Ishikawa (cell line): Measurements from ENCODE around the gene TMEM129.

ENCODE experiments used
- CEBPB ChIP-seq: IDR thresholded peaks from 2 replicates; pipeline ENCODE4 v1.6.1; 2012
- CREB1 ChIP-seq: IDR thresholded peaks from 2 replicates; pipeline ENCODE4 v1.6.1; 2012; ENCODE audit warnings: low read depth
- EGR1 ChIP-seq: IDR thresholded peaks from 2 replicates; pipeline ENCODE4 v1.6.1; 2012
- EP300 ChIP-seq: IDR thresholded peaks from 2 replicates; pipeline ENCODE4 v1.6.1; 2012; ENCODE audit warnings: borderline replicate concordance
- FOXM1 ChIP-seq: IDR thresholded peaks from 2 replicates; pipeline ENCODE4 v1.6.1; 2012; ENCODE audit warnings: low read depth, borderline replicate concordance
- RAD21 ChIP-seq: IDR thresholded peaks from 2 replicates; pipeline ENCODE4 v1.6.1; 2012; ENCODE audit warnings: low read depth
- TAF1 ChIP-seq: IDR thresholded peaks from 2 replicates; pipeline ENCODE4 v1.6.1; 2012; ENCODE audit warnings: low read depth, mild to moderate bottlenecking
- TEAD4 ChIP-seq: IDR thresholded peaks from 2 replicates; pipeline ENCODE4 v1.6.1; 2012
- YY1 ChIP-seq: IDR thresholded peaks from 2 replicates; pipeline ENCODE4 v1.6.1; 2012; ENCODE audit warnings: low read depth
- TF ChIP-seq, protein P1 (sequence below): IDR thresholded peaks from 2 replicates; pipeline ENCODE4 v1.6.1; 2012; ENCODE audit warnings: low read depth, mild to moderate bottlenecking
- TF ChIP-seq, protein P2 (sequence below): IDR thresholded peaks from 2 replicates; pipeline ENCODE4 v1.6.1; 2012

DNA sequence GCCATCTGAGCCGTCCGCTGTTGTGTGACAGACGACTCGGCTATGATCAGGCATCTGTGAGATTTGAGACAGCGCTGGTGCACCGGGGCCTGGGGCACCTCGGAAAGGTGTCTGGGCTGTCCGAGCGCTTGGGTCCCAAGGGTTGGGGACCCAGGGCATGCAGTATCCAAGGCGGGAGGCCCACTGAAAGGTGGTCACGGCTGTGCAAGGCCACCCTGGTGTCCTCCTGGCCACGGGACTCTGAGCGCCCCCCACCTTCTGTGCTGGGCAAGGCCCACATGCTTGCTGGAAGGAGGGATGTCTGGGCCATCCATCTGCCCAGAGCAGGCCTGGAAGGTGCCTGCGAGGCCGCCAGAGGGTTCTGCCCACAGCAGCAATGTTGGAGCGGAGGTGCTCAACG lies 20.1 kb upstream of the TMEM129 start:
- TF ChIP-seq EP300, result no peak
- TF ChIP-seq, protein P1, sequence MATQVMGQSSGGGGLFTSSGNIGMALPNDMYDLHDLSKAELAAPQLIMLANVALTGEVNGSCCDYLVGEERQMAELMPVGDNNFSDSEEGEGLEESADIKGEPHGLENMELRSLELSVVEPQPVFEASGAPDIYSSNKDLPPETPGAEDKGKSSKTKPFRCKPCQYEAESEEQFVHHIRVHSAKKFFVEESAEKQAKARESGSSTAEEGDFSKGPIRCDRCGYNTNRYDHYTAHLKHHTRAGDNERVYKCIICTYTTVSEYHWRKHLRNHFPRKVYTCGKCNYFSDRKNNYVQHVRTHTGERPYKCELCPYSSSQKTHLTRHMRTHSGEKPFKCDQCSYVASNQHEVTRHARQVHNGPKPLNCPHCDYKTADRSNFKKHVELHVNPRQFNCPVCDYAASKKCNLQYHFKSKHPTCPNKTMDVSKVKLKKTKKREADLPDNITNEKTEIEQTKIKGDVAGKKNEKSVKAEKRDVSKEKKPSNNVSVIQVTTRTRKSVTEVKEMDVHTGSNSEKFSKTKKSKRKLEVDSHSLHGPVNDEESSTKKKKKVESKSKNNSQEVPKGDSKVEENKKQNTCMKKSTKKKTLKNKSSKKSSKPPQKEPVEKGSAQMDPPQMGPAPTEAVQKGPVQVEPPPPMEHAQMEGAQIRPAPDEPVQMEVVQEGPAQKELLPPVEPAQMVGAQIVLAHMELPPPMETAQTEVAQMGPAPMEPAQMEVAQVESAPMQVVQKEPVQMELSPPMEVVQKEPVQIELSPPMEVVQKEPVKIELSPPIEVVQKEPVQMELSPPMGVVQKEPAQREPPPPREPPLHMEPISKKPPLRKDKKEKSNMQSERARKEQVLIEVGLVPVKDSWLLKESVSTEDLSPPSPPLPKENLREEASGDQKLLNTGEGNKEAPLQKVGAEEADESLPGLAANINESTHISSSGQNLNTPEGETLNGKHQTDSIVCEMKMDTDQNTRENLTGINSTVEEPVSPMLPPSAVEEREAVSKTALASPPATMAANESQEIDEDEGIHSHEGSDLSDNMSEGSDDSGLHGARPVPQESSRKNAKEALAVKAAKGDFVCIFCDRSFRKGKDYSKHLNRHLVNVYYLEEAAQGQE, result no peak
- TF ChIP-seq FOXM1, result no peak
- no peak for TF ChIP-seq TEAD4
- TF ChIP-seq EGR1, result no peak
- TF ChIP-seq RAD21, result no peak
- TF ChIP-seq CEBPB, result no peak
- no peak for TF ChIP-seq TAF1
- no peak for TF ChIP-seq YY1
- no peak for TF ChIP-seq CREB1
- TF ChIP-seq, protein P2, sequence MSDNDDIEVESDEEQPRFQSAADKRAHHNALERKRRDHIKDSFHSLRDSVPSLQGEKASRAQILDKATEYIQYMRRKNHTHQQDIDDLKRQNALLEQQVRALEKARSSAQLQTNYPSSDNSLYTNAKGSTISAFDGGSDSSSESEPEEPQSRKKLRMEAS, result no peak
